ENCODE measurements around the gene LRRC71.

LRRC71 gene

DNA sequence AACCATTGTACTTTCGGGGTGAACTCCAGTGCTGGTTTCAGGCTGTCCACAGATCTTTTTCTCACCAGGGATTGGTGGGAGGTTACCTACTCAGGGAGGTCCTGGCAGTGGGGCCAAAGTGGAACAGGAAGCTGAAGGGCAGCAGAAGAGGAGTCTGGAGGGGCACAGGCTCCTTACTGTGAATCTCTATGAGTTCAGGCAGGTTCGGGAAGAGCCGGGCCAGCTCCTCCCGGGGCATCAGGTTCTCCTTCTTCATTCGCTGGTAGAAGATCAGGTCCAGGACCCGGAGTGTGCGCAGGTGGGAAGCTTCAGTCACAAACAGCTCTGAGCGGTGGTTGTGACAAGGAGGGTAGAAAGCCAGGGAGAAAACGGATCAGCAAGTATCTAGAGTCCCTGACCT is 26.7 kb downstream of the LRRC71 start:
- no peak for DNase-seq (ENCODE audit: low spot score)

DNA sequence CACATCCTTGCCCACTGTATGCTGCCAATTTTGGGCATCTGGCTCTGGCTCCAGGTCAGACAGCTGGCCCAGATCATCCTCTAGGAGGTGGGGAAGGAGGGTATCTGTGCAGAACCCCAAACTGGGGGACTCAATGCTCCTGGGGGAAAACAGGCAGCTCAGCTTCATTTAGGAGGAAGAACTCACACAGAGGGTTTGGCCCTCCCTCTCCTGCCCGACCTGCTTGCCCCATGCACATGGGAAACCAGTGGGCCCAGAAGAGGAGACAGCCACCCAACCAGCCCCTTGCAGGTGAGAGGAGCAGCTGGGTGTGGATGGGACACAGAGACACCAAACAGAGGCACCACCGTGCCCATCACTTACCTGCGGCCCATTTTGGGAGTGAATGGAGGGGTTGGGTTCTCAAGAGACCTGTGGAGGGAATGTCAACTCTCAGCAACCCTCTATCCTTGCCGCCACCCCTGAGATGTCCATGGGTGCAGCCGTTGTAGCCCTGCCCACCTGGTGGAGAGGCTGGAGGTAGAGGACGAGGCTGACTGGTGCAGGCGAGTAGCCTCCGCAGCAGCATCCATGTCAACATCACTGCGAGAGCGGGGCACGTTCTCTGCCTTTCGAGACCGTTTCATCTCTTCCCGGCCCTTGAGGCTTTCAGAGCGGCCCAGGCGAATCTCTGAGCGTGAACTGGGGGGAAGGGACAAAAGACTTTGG is 27.5 kb downstream of the LRRC71 start:
- no peak for DNase-seq (ENCODE audit: low spot score)

DNA sequence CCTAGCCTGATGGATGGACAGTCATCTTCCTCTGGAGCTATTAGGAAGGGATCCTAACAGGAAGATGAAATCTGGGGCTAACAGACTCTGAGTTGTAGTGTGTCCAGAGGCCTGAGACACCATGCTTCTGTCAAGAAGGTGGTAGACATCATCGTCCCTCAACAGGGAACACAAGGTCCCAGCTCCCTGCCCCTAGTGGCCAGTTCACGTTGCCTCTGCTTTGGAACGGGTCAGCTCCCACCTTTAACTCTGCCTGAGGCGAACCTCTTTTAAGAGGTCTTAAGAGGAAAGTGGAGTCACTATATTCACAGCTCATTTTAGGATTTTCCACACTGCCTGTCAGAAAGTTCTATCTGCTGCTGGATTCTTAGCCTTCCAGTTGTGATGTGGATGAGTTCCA is 28.3 kb downstream of the LRRC71 start:
- no peak for DNase-seq (ENCODE audit: low spot score)

DNA sequence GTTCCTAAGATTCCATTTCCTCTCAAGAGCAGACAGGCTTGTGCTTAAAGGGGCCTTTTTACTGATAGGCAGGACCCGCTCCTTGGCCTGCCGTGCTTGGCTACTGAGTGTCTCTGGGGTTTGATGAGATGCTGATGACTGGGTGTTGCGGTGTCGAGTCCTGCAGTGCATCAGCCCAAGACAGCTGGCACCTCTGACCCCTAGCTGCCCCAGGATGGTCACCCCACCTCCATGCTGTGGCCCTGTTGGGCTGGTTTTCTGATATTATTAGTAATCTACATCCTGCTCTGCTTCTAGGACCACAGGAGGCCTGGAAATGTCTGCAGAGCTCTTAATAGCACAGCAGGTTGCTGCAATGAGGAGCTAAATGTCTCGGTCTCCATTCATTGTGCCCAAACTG is 28.7 kb downstream of the LRRC71 start:
- no peak for DNase-seq (ENCODE audit: low spot score)

DNA sequence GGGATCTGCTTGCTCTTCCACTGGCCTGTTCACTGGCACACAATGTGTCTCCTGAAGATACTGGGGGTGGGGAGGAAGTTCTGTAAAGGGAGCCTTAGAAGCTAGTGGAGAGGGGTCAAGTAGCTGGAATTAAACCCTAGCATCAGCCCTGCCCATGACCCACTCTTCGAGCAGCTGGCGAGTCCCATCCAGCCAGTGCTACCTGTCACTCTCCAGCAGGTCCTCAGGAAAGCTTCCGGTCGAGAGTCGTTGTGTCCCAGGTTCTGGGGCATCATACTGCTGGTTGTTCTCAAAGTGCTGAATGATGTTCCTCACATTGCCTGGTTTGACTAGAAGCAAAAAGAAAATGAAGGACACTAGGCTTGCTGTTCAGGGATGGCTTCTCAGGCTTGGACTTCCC is 30.9 kb downstream of the LRRC71 start:
- DNase-seq (ENCODE audit: low spot score), result no peak

DNA sequence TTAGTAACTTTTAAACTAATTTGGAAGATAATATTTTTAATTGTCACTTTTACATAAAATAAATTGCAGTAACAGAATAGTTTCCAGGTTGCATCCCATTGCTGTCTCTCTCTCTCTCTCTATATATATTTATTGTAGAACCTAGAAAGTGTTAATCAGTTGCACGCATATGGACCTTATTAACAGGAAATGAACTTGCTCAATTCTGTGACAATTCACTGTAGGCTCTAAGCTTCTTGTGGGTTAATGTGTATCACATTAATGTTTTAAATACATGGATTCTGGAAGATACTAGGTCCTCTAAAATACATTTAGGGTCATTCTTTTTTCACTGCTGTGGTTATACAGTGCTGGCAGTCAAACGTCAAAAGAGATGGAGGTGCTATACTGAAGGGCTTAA is 33.1 kb downstream of the LRRC71 start:
- no peak for DNase-seq (ENCODE audit: low spot score)

DNA sequence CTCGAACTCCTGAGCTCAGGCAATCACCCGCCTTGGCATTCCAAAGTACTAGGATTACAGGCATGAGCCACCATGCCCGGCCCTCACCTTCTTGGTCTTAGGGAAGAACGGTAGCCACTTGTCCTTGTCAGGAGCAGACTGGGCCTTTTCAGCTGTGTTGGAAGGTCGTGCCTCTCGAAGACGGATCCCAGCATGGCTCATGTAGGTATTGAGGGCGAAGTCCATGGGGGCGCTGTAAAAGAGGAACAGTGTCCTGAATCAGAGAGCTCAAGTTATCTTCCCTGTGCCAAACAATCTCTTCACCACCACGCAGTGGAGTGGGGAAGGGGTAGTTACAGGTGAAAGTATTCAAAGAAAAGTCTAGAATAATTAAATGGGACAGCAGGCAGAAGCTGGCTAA is 35.9 kb downstream of the LRRC71 start:
- DNase-seq (ENCODE audit: low spot score), result no peak

DNA sequence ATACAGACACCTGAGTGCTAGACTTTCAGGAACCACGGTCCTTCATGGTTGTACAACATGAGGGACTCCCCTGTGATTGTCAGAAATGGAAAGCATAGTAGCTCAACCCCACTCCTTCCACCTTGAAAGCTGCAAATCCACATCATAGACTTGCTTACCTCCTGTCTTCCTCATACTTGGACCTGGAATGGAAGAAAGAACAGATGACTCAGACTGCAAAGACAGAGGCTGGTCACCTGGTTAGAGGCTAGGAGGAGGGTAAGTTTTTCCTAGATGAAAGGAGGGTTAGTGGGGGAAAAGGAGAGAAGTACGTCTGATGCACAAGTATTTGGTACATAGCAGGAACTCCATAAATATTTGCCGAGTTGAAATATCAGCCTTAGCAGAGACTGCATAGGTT is 37.2 kb downstream of the LRRC71 start:
- DNase-seq (ENCODE audit: low spot score), result no peak

DNA sequence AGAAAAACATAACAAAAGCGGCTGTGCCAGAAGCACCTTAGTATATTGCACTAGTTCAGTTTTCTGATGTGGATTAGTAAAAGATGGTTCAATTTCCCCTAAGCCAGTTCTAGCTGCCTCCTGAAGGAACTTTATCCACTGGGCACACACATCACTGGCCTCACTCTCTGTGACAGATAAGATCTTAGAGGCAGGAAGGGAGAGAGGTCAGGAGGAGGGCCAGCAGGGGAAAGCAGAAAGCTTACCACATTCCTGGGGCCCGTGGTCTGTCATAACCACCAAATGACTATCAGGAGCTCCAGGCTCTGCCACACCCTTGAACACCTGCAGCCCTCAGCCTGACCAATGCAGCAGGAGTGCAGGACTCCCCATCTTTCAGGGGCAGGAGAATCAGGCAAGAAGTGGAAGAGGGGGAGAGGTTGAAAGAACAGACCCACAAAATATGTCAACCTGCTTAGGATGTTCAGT is 37.8 kb downstream of the LRRC71 start:
- DNase-seq (ENCODE audit: low spot score), result no peak

DNA sequence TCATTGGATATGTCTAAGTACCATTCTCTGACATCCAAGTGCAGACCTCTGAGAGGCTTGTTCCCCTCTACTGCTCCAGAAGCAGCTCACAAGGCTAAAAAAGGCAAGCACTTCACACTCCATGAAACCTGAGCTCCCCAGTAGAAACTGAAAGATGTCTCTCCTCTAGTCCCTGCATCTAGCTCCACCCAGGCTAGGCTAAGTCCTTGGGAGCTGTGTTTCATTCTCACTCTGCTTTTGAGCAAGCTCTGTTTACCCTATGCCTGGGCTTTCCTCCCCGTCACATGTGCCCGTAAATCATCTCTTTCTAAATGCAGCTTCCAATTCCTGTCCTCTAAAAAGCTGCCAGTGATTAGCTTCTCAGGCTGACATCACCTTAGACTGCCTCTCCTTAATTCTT is 39.0 kb downstream of the LRRC71 start:
- DNase-seq (ENCODE audit: low spot score), result no peak

DNA sequence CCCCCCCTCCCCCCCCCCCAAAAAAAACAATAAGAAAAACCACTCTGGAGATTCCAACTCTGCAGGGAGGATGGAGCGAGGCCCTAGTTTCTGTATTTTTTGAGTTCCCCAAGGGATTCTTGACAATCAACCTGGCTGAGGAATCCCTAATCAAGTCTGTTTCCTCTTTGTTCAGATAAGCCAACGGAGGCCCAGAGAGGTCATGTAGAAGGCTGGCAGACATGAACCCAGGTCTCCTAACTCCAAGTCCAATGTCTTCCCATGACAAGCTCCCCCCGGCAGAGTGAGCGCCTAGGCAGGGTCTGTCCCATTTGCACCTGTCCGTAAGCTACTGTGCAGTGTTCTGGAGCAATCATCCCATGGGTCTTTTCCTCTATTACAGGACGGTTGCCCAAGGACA is 39.5 kb downstream of the LRRC71 start:
- no peak for DNase-seq (ENCODE audit: low spot score)

DNA sequence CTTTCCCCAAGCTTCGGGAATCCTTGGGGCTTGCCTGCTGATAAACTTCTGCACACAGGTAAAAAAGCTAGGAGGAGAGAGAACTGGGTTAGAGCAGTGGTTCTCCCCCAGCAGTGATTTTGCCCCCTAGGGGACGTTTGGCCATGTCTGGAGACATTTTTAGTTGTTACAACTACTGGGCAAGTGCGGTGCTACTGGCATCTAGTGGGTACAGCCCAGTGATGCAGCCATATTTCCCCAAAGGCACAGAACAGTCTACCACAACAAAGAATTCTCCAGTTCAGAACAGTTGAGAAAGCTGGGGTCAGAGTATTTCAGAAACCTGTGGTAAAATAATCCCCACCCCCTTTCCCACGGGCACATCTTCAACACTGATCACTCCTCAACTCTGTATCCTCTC is 41.3 kb downstream of the LRRC71 start:
- peak; percentile 67 for DNase-seq (ENCODE audit: low spot score)

DNA sequence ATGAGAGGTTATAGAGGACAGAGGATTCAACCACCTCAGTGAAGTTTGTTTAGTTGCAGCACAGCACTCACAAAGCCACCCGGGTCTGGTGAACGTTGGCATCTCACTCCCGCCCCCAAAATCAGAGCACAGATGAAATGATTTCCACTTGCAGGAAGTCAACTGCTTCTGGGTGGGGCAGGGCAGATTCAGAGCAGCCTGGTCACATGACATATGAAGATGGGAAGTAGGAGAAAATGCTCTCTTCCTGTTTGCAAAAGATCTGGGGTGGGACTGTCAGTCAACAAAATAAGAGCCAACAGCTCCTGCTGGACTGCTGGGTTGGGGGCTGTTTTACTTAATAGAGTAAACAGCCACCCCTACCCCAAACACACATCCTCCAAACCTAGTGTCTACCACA is 43.2 kb downstream of the LRRC71 start:
- DNase-seq (ENCODE audit: low spot score), result no peak

DNA sequence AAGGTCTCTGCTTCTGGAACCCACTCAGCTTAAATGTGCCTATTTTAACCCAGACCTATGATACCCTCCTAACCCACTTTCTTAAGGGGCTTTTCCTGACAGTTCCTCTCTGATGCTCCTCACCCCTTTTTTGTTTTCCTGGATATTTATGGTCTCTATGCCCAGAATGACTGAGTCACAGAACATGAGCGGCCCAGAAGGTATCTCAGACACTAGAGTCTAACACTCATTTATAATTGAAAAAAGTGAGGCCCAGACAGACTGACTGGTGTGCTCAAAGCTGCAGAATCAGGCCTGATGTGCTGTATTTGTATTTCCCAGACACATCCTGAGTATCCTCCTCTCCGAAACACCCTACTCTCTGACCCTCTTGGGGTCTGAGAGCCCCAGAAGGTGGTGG is 44.0 kb downstream of the LRRC71 start:
- DNase-seq (ENCODE audit: low spot score), result peak; percentile 10

DNA sequence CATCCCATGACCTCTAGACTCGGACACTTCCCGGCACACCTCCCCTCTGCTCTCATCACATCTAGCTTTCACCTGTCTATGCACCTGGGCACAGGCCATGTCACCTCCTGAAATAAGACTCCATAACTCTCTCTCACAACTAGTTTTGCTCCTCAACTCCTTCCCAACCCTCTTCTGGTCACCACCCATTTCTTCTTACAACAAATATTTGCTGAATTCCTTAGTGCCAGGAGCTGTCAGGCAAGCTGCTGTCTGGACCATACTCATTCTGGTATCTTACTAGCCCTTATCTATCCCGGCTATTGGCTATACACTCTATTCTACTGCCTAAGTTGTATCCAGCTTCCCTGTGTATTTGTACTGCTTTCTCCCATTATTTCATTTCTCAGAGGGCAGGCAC is 49.1 kb downstream of the LRRC71 start:
- no peak for DNase-seq (ENCODE audit: low spot score)

DNA sequence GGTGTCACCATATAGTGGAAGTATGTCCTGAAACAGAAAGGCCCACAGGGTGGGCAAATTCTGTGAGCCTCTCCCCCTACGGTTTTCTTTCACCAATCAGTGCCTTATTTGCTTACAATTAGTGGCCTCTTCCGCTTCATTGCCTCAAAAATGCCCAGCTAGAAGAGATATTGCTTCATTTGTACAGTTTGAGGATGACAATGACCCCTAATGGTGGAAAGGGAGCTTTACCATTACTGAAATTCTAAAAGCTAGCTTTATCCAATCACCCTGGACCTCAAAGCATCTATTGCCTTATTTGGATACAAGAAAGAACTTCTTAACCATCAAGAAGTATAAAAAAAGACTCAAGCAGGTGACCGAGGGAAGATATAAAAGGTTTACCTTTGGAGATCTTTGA is 49.6 kb downstream of the LRRC71 start:
- DNase-seq (ENCODE audit: low spot score), result no peak

DNA sequence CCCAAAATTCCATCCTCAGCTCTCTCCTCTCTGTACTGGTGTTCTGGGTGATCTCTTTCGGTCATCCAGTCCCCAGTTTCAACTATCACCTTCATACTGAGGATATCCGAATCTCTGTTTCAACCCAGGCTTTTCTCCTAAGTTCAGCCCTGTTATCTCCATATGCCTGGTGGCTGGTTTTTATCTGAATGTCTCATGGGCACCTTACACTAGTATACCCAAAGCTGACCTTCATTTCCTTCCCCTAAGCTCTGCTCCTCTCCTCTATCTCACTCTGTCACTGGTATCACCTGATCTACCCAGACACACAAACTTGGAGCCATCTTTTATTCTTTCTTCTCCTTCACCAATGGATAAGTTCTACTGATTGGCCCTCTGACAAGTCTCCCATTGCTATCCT is 53.0 kb downstream of the LRRC71 start:
- no peak for DNase-seq (ENCODE audit: low spot score)

DNA sequence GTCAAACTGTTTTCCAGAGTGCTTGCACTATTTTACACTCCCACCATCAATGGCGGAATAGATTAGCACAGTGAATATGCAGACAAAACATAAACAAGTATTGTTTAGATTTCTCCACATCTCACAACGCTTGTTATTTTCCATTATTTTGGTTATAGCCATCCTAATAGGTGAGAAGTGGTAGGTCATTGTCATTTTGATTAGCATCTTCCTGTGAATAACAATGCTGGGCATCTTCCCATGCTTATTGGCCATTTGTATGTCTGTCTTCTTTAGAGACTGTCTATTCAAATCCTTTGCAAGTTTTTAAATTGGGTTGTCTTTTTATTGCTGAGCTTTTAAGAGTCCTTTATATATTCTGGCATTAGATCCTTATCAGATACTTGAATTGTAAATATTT is 54.7 kb downstream of the LRRC71 start:
- DNase-seq (ENCODE audit: low spot score), result no peak

DNA sequence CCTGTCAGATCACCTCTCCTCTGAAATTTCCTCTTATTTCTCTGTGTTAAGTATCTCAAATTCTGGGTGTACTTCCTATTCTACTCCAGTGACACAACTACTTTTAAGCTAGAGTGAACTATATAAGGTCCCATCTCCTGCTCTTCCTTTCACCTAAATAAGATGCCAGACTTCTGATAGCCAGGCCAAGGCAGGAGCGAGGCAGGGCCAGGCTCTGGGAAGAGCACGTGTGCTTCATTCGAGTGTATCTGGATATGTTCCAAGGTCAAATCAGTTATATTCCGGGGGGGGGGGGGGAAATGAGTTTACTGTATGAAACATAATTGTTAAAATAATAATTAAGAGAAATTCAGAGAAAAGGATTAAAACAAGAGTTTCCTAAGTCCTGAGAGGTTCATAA is 60.1 kb downstream of the LRRC71 start:
- DNase-seq (ENCODE audit: low spot score), result no peak

Data from RKO (cell line).